ENCODE data around the gene DDO.

- TF ChIP-seq CTCF (IDR thresholded peaks at IDR 0.05) (no peak), POLR2A (IDR thresholded peaks at IDR 0.05) (no peak)
These were observed 19.7 kb upstream of the DDO start for GRCh38 chr6:110434961-110435602.
